HEK293 (cell line): Measurements from ENCODE around the gene RPAP3.

Experiments used
- BCL6B ChIP-seq: fragments of 450-650 bp; formaldehyde crosslinking; IDR thresholded peaks from 2 replicates; pipeline ENCODE4 v1.5.1; 2017; ENCODE audit warnings: missing biosample characterization, missing genetic modification characterization
- IKZF3 ChIP-seq: fragments of 450-650 bp; IDR thresholded peaks from 2 replicates; pipeline ENCODE4 v1.5.0; 2018; ENCODE audit warnings: missing biosample characterization, mild to moderate bottlenecking, missing genetic modification characterization, moderate library complexity
- KLF8 ChIP-seq: fragments of 450-650 bp; formaldehyde crosslinking; IDR thresholded peaks from 2 replicates; pipeline ENCODE4 v1.5.1; 2016; ENCODE audit warnings: missing biosample characterization, missing genetic modification characterization
- OSR2 ChIP-seq: fragments of 450-650 bp; formaldehyde crosslinking; IDR thresholded peaks from 2 replicates; pipeline ENCODE4 v1.5.1; 2016; ENCODE audit warnings: missing biosample characterization, missing genetic modification characterization
- PATZ1 ChIP-seq: fragments of 450-650 bp; formaldehyde crosslinking; IDR thresholded peaks from 2 replicates; pipeline ENCODE4 v1.5.1; 2016; ENCODE audit warnings: missing biosample characterization, missing genetic modification characterization
- PRDM1 ChIP-seq: fragments of 450-650 bp; formaldehyde crosslinking; IDR thresholded peaks from 2 replicates; pipeline ENCODE4; 2016; ENCODE audit warnings: missing biosample characterization, missing genetic modification characterization
- PRDM10 ChIP-seq: fragments of 450-650 bp; formaldehyde crosslinking; IDR thresholded peaks from 2 replicates; pipeline ENCODE4 v1.5.1; 2016; ENCODE audit warnings: missing biosample characterization, missing genetic modification characterization
- SCRT1 ChIP-seq: fragments of 450-650 bp; formaldehyde crosslinking; IDR thresholded peaks from 2 replicates; pipeline ENCODE4 v1.5.1; 2016; ENCODE audit warnings: missing biosample characterization, missing genetic modification characterization, borderline replicate concordance
- SCRT2 ChIP-seq: fragments of 450-650 bp; formaldehyde crosslinking; IDR thresholded peaks from 2 replicates; pipeline ENCODE4 v1.5.1; 2016; ENCODE audit warnings: missing biosample characterization, missing genetic modification characterization
- TRIM28 ChIP-seq: IDR thresholded peaks from 2 replicates; pipeline ENCODE4 v1.6.1; 2011; ENCODE audit warnings: low read length, control low read depth, borderline replicate concordance
- ZBTB20 ChIP-seq: fragments of 450-650 bp; formaldehyde crosslinking; IDR thresholded peaks from 2 replicates; pipeline ENCODE4 v1.5.1; 2016; ENCODE audit warnings: missing biosample characterization, missing genetic modification characterization
- ZBTB8A ChIP-seq: fragments of 450-650 bp; formaldehyde crosslinking; IDR thresholded peaks from 2 replicates; pipeline ENCODE4 v1.5.1; 2016; ENCODE audit warnings: missing biosample characterization, missing genetic modification characterization
- ZFP37 ChIP-seq: fragments of 450-650 bp; formaldehyde crosslinking; IDR thresholded peaks from 2 replicates; pipeline ENCODE4 v1.5.1; 2016; ENCODE audit warnings: missing biosample characterization, missing genetic modification characterization
- ZNF18 ChIP-seq: fragments of 450-650 bp; formaldehyde crosslinking; IDR thresholded peaks from 2 replicates; pipeline ENCODE4 v1.5.1; 2016; ENCODE audit warnings: missing biosample characterization, missing genetic modification characterization
- ZNF2 ChIP-seq: fragments of 450-650 bp; formaldehyde crosslinking; IDR thresholded peaks from 2 replicates; pipeline ENCODE4 v1.5.1; 2016; ENCODE audit warnings: missing biosample characterization, missing genetic modification characterization
- ZNF24 ChIP-seq: fragments of 450-650 bp; formaldehyde crosslinking; IDR thresholded peaks from 2 replicates; pipeline ENCODE4 v1.5.1; 2016; ENCODE audit warnings: missing biosample characterization, missing genetic modification characterization
- ZNF302 ChIP-seq: fragments of 450-650 bp; formaldehyde crosslinking; IDR thresholded peaks from 2 replicates; pipeline ENCODE4 v1.5.1; 2016; ENCODE audit warnings: missing biosample characterization, missing genetic modification characterization, low read depth
- ZNF366 ChIP-seq: fragments of 450-650 bp; formaldehyde crosslinking; conservative IDR thresholded peaks from 2 replicates; pipeline ENCODE4 v1.5.1; 2016; ENCODE audit warnings: missing biosample characterization, missing genetic modification characterization
- ZNF561 ChIP-seq: fragments of 450-650 bp; IDR thresholded peaks from 2 replicates; pipeline ENCODE4 v1.5.1; 2018; ENCODE audit warnings: missing biosample characterization, missing genetic modification characterization, borderline replicate concordance
- ZNF654 ChIP-seq: fragments of 450-650 bp; formaldehyde crosslinking; IDR thresholded peaks from 2 replicates; pipeline ENCODE4 v1.5.1; 2016; ENCODE audit warnings: low read depth, missing biosample characterization, missing genetic modification characterization
- ZNF660 ChIP-seq: fragments of 450-650 bp; IDR thresholded peaks from 2 replicates; pipeline ENCODE4 v1.5.1; 2018; ENCODE audit warnings: missing biosample characterization, mild to moderate bottlenecking, missing genetic modification characterization
- ZNF76 ChIP-seq: fragments of 450-650 bp; formaldehyde crosslinking; IDR thresholded peaks from 2 replicates; pipeline ENCODE4; 2016; ENCODE audit warnings: low read depth, missing biosample characterization, missing genetic modification characterization, borderline replicate concordance
- ZSCAN30 ChIP-seq: fragments of 450-650 bp; IDR thresholded peaks from 2 replicates; pipeline ENCODE4 v1.5.1; 2018; ENCODE audit warnings: missing biosample characterization, mild to moderate bottlenecking, missing genetic modification characterization, moderate library complexity
- TF ChIP-seq, protein P1 (sequence below): fragments of 450-650 bp; formaldehyde crosslinking; IDR thresholded peaks from 2 replicates; pipeline ENCODE4 v1.5.1; 2016; ENCODE audit warnings: missing biosample characterization, missing genetic modification characterization, borderline replicate concordance
- TF ChIP-seq, protein P2 (sequence below): fragments of 450-650 bp; formaldehyde crosslinking; IDR thresholded peaks from 2 replicates; pipeline ENCODE4 v1.5.1; 2017; ENCODE audit warnings: missing biosample characterization, mild to moderate bottlenecking, missing genetic modification characterization, moderate library complexity

RPAP3 gene

DNA sequence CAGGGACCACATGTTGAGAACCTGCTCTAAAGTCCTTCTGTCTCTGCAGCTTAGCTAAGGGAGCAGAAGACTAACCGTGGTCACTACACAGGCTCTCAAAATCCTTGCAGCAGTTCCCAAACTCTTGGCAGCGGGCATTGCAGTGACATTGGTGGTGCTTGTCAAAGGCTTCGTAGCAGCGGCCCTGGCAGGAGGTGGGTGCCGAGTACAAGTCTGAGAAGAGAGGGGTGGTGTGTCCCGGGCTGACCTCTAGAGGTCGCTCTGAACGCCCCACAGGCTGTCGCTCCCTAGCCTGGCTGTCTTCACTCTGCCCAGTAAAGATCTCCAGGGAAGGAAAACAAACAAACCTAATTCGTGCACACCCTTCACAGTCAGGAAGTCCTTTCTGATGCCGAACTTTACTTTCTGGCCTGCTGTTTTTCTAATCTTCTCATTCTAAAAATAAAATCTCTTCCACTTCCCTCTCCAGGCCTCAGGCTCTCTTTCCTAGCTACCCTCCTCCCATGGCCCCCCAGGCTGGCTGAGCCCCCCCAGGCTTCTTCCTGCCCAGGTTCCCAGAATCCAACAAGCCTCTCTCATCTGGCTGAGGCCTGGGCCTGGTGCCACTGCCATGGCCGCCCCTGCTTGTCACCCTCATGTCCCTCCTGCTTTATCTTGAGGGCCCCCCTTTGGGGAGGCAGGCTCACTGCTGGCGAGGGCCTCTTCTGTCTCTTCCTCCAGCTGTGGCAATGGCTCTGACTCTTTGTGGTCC lies 11.8 kb upstream of the RPAP3 start (continued):
- peak; percentile 74; the same call in 1 of the 2 replicates for TF ChIP-seq ZNF2
- TF ChIP-seq ZBTB20 (tag by site-specific recombination) = peak; percentile 46; the same call in 1 of the 2 replicates
- 0 out of 2 replicates have a peak, but pooled peaks have one; percentile 33 for TF ChIP-seq ZNF24 (tag by site-specific recombination)
- peak; percentile 23; the same call in 1 of the 2 replicates for TF ChIP-seq KLF8 (tag by site-specific recombination)
- TF ChIP-seq ZNF561 (tag by site-specific recombination) = peak; percentile 60; the same call in 1 of the 2 replicates
- peak; percentile 74 for TF ChIP-seq SCRT1 (tag by site-specific recombination)
- TF ChIP-seq OSR2 (tag by site-specific recombination) = no peak; the same call in 1 of the 2 replicates
- TF ChIP-seq IKZF3 (tag by site-specific recombination) = peak; percentile 91
- TF ChIP-seq SCRT2 (tag by site-specific recombination) = peak; percentile 60
- peak; percentile 65 for TF ChIP-seq ZNF654
- TF ChIP-seq ZFP37 = no peak
- peak; percentile 56; the same call in 1 of the 2 replicates for TF ChIP-seq ZNF366 (tag by site-specific recombination)
- TF ChIP-seq ZNF302 (tag by site-specific recombination) = no peak
- TF ChIP-seq ZBTB8A = peak; percentile 72
- TF ChIP-seq ZNF18 = 0 out of 2 replicates have a peak, but pooled peaks have one; percentile 49
- TF ChIP-seq, protein P1, sequence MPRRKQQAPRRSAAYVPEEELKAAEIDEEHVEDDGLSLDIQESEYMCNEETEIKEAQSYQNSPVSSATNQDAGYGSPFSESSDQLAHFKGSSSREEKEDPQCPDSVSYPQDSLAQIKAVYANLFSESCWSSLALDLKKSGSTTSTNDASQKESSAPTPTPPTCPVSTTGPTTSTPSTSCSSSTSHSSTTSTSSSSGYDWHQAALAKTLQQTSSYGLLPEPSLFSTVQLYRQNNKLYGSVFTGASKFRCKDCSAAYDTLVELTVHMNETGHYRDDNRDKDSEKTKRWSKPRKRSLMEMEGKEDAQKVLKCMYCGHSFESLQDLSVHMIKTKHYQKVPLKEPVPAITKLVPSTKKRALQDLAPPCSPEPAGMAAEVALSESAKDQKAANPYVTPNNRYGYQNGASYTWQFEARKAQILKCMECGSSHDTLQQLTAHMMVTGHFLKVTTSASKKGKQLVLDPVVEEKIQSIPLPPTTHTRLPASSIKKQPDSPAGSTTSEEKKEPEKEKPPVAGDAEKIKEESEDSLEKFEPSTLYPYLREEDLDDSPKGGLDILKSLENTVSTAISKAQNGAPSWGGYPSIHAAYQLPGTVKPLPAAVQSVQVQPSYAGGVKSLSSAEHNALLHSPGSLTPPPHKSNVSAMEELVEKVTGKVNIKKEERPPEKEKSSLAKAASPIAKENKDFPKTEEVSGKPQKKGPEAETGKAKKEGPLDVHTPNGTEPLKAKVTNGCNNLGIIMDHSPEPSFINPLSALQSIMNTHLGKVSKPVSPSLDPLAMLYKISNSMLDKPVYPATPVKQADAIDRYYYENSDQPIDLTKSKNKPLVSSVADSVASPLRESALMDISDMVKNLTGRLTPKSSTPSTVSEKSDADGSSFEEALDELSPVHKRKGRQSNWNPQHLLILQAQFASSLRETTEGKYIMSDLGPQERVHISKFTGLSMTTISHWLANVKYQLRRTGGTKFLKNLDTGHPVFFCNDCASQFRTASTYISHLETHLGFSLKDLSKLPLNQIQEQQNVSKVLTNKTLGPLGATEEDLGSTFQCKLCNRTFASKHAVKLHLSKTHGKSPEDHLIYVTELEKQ (tag by site-specific recombination) = 0 out of 2 replicates have a peak, but pooled peaks have one; percentile 21
- peak; percentile 83 for TF ChIP-seq PATZ1 (tag by site-specific recombination)
- TF ChIP-seq BCL6B = peak; percentile 84
- TF ChIP-seq PRDM1 = peak; percentile 62
- TF ChIP-seq, protein P2, sequence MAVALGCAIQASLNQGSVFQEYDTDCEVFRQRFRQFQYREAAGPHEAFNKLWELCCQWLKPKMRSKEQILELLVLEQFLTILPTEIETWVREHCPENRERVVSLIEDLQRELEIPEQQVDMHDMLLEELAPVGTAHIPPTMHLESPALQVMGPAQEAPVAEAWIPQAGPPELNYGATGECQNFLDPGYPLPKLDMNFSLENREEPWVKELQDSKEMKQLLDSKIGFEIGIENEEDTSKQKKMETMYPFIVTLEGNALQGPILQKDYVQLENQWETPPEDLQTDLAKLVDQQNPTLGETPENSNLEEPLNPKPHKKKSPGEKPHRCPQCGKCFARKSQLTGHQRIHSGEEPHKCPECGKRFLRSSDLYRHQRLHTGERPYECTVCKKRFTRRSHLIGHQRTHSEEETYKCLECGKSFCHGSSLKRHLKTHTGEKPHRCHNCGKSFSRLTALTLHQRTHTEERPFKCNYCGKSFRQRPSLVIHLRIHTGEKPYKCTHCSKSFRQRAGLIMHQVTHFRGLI (tag by site-specific recombination) = no peak
- peak; percentile 58 for TF ChIP-seq PRDM10
- TF ChIP-seq TRIM28 = peak; percentile 60; the same call in 1 of the 2 replicates
- peak; percentile 75 for TF ChIP-seq ZSCAN30 (tag by site-specific recombination)
- peak; percentile 65; the same call in 1 of the 2 replicates for TF ChIP-seq ZNF76 (tag by site-specific recombination)
- peak; percentile 81 for TF ChIP-seq ZNF660 (tag by site-specific recombination)
